OCI-LY7 (cell line): ENCODE measurements around the gene C2orf72.

Experiments
- CTCF ChIP-seq: fragments of 200-600 bp; sonication (generic); conservative IDR thresholded peaks from 2 replicates; pipeline ENCODE4 v1.5.1; 2014; ENCODE audit warnings: mild to moderate bottlenecking, antibody characterized with exemption, low read length, moderate library complexity, mixed read lengths
- EZH2phosphoT487 ChIP-seq: fragments of 200-600 bp; sonication (generic); IDR thresholded peaks from 2 replicates; pipeline ENCODE4 v1.6.1; 2018; ENCODE audit warnings: low read depth, borderline replicate concordance, mild to moderate bottlenecking, mixed run types, antibody characterized with exemption, low read length, moderate library complexity, mixed read lengths

- TF ChIP-seq EZH2phosphoT487 = no peak
- no peak for TF ChIP-seq CTCF
These were observed 2.0 kb downstream of the C2orf72 start for GRCh38 chr2:231039294-231039664.
